GM13977 (cell line): ENCODE data around the gene SOS1.

Experiments
- DNase-seq: peaks from one replicate; pipeline ENCODE4 v3.0.0; 2012; ENCODE audit warnings: low spot score
- CTCF ChIP-seq: IDR thresholded peaks from 2 replicates; pipeline ENCODE4 v1.5.1; 2012; ENCODE audit warnings: mild to moderate bottlenecking, control low read depth; ENCODE audit not compliant: insufficient read depth; ENCODE audit errors: extremely low read depth, missing control alignments
- in situ Hi-C: fragments of 300-500 bp; cut with MboI; formaldehyde crosslinking; loops from one replicate; pipeline ENCODE4 v1.12.0; 2022; ENCODE audit warnings: low sequenced_read_pairs, low pct_unique_long_range_greater_than_20kb, mixed read lengths, inconsistent platforms; ENCODE audit not compliant: unreplicated experiment

The SOS1 gene

GRCh38 chr2:39020383-39020782, 100.5 kb downstream of the SOS1 start:
- no peak for DNase-seq
- in situ Hi-C loops = no loop called here
- no peak for TF ChIP-seq CTCF

- TF ChIP-seq CTCF = no peak
- in situ Hi-C loops = no loop called here
- DNase-seq = no peak
These were observed 102.2 kb downstream of the SOS1 start for GRCh38 chr2:39018638-39019037.

- in situ Hi-C loops = no loop called here
- TF ChIP-seq CTCF = no peak
These were observed 103.5 kb downstream of the SOS1 start for GRCh38 chr2:39017334-39017733.

GRCh38 chr2:39015424-39015823, 105.4 kb downstream of the SOS1 start:
- DNase-seq = no peak
- in situ Hi-C loops = no loop called here
- TF ChIP-seq CTCF = no peak

More at GRCh38 chr2:39017334-39017733, 103.5 kb downstream of the SOS1 start:
- no peak for DNase-seq

GRCh38 chr2:39013871-39014270, 107.0 kb downstream of the SOS1 start:
- no peak for TF ChIP-seq CTCF
- DNase-seq = no peak
- in situ Hi-C loops = no loop called here

- no peak for DNase-seq
- in situ Hi-C loops = no loop called here
- TF ChIP-seq CTCF = no peak
These were observed 112.2 kb downstream of the SOS1 start for GRCh38 chr2:39008665-39009064.
